Right ventricle myocardium superior (tissue), 1 donor: Measurements from ENCODE around the gene REPS1. TPM values are rescaled to one million over a fixed set of nuclear protein-coding genes. Genes with fewer than 3 reads are reported as not detected.
"Not testable (repeated sequence)": the region's sequence is repeated elsewhere in the genome, so short reads cannot be mapped to it uniquely, and the experiment has no call there.

Experiments used
- ATAC-seq: fragments of 200-7000 bp; cut with Tn5 transposase; one replicate; pipeline ENCODE4 v1.9.1; 2020; ENCODE audit warnings: mild to moderate bottlenecking; ENCODE audit not compliant: poor library complexity
- DNase-seq: peaks from one replicate; pipeline ENCODE4 v3.0.0-alpha.2; 2020
- intact Hi-C: fragments of 100-400 bp; cut with DNase I; formaldehyde crosslinking; loops from one replicate; pipeline ENCODE4 v1.11.2; 2022
- long read RNA-seq: library from polyadenylated mRNA; unstranded; transcript quantifications from one replicate; pipeline ENCODE4 v2.0.0, GENCODE V29; 2021
- total RNA-seq: library from RNA; stranded (reverse); fragmentation: NEBNext Ultra II Directional; extraction: Animal tissue kit (Norgen Biotek cat#: 25700); gene quantifications from one replicate; pipeline ENCODE4 v1.2.1, GENCODE V29; 2021
- donor health status: DM: no; HTN: yes; CAD: no; lungs with severe emphysema.

Gene REPS1
- total RNA-seq, result 31.0 TPM
- long read RNA-seq, full-length matches to known transcripts, result 82 of 128 reads
- long read RNA-seq, partial matches to known transcripts, result 28 of 128 reads
- long read RNA-seq, other reads (novel, unspliced or antisense), result 18 of 128 reads

- peak; percentile 97 for ATAC-seq
- peak; percentile 96 for DNase-seq
- intact Hi-C loops, result loop anchor here (5.0 kb wide), 1 partner anchor 176 kb away; no protein-coding TSS in a partner anchor
These were observed at the start of gene REPS1 for GRCh38 chr6:138987643-138988468. Gene REPS1, minus strand, starts transcription at chr6:138988253. Its CDS starts 571 bp downstream, at chr6:138987682.

DNA sequence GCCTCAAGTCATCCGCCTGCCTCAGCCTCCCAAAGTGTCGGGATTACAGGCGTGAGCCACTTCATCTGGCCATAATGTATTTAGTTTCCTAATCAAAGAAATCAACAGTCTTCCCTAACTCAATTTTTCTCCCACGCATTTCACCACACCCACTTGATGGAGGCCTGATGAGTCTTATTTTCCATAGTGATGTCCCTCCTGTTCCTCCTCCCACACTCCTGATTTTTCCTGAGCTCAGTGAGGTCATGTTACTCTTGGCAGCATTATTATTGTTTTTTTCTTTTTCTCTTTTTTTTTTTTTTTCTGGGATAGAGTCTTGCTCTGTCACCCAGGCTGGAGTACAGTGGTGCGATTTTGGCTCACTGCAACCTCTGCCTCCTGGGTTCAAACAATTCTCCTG, 49.4 kb upstream of the REPS1 start:
- intact Hi-C loops, result no loop called here
- no peak for DNase-seq
- ATAC-seq, result peak; percentile 22

DNA sequence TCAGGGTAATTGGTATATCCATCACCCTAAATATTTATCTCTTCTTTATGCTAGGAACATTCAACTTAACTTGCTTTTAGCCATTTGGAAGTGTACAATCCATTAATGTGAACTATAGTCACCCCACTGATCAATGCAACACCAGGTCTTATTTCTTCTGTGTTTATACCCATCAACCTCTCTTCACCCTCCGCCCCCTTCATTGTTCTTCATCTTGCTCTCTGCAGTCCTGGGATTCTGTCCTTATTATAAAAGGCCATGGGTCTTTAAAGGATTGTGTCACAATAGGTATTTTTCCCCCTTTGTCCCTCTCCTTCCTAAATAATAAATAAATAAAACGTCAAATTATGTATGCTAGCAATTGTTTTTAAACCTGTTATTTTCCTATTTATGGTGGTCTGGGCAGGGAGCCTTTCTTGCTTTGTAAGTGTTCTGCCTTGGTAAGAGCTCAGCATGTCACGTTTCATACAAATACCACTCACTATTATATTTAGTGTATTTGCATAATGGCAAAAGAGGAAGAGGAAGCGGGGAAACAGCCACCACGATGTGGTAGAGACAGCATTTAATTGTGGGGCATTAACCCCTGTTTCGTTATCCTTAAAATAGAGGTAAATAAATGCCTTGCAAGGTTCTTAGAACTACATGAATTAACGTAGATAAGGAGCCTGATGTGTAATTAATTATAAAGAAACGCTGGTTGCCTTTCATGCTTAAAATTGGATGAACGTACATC, 42.3 kb upstream of the REPS1 start:
- intact Hi-C loops, result no loop called here
- DNase-seq (no peak), ATAC-seq (no peak)

GRCh38 chr6:139029470-139030227, 41.6 kb upstream of the REPS1 start:
- DNase-seq (peak; percentile 82), ATAC-seq (peak; percentile 80)
- intact Hi-C loops, result no loop called here

GRCh38 chr6:139028658-139029469, 40.8 kb upstream of the REPS1 start, which contains the start of gene ABRACL:
Gene ABRACL, plus strand, starts transcription at chr6:139028745. Its CDS starts 5,416 bp downstream, at chr6:139034161.
- DNase-seq (peak; percentile 72), ATAC-seq (peak; percentile 73)
- intact Hi-C loops, result no loop called here

DNA sequence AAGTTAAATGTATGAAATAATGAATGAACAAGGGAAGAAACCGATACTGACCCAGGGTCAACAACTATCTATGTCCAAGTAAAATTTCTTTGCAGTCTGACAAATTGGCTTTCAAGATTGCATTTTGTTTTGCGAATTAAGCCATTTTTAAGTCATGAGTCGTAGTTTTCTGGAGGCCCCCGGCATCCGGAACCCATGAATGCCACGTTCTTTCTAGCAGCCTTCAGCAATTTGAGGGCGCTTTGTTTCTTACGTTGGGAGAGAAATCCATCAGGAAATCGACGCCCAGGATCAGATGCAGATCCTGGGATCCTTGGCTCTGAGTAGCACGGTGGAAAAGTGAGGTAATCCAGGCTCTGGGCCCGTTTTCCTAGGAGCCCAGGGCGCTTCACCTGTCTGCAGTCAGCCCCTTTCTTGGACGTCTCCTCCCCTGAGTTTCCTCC, 40.2 kb upstream of the REPS1 start:
- ATAC-seq (no peak), DNase-seq (no peak)
- intact Hi-C loops, result no loop called here

DNA sequence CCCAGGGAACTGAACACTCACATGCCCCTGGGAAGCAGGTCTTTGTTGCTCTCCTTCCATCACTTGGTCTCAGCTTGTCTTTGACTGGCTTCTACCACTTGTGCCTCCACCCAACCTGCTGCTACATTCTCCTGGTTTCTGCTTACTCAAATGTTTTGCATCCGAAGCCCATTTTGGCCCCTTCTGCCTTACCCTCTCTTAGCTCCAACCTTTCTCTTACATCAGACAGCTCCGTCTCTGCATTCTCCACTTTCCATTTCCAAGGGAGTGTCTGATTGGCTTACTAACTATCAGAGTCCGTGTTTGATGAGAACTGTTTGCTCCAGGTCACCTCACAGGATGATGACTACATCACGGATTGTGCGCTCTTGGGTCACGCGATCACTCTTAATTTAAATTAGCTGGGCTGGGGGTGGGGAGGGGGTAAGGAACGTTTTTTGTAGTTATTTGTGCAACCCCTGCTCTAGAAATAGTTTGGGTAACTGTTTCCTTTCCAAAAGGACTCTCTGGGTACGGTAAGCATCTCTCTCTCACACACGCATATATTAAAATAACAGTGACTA, 39.6 kb upstream of the REPS1 start:
- DNase-seq (no peak), ATAC-seq (no peak)
- intact Hi-C loops, result no loop called here

DNA sequence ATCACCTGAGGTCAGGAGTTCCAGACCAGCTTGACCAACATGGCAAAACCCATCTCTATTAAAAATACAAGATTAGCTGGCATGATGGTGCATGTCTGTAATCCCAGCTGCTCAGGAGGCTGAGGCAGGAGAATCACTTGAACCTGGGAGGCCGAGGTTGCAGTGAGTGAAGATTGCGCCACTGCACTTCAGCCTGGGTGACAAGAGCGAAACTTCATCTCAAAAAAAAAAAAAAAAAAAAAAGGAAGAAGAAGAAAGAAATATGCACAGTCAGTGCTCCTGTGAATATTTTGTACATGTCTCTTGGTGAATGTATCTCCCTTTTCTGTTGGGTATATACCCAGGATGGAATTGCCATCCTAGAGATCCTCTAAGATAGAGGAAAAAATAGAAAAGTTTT, 37.4 kb upstream of the REPS1 start:
- intact Hi-C loops, ATAC-seq, DNase-seq: not testable (repeated sequence)

- no peak for DNase-seq
- ATAC-seq, result no peak
- intact Hi-C loops, result no loop called here
These were observed 32.6 kb upstream of the REPS1 start for GRCh38 chr6:139020689-139021088.

- DNase-seq (no peak), ATAC-seq (no peak)
- intact Hi-C loops, result no loop called here
These were observed 31.7 kb upstream of the REPS1 start for GRCh38 chr6:139019722-139020121.

DNA sequence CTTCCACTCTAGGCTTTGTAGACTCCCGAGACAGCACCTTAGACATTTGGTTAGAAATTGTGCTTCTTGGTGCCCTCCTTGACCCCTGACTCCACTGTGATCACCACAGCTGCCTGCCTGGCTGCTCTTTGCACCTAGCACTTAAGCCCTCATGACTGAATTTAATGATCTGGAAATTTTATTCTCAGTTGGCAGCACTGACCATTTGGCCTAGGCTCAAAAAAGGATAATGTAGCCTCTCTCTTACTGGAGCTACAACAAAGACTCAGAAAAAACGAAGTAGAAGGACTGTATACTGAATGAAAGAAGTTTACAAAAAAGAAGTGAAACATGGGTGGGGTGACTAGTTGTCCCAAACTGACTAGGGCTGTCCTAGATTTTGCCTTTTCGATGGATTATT, 29.2 kb upstream of the REPS1 start:
- peak; percentile 54 for ATAC-seq
- DNase-seq, result no peak
- intact Hi-C loops, result no loop called here

GRCh38 chr6:139016337-139017213, 28.5 kb upstream of the REPS1 start:
- intact Hi-C loops, result no loop called here
- peak; percentile 43 for ATAC-seq

DNA sequence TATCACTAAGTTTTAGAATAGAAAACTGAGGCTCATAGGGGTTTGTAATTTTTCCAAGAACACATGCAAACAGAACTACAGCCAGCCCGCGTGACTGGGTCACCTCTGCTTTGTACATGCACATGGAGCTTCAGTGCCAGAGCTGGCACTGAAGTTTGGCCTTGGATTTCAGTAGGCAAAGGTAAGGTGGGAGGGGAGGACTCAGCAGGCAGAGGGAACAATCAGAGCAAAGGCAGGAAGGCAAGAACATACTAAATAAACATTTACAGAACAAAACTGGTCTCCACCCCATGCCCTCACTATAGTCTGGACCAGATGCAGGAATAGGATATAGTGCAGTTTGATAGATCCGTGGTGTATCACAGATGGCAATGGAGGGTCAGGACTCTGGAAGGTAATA, 26.9 kb upstream of the REPS1 start:
- DNase-seq, result peak; percentile 54
- intact Hi-C loops, result no loop called here
- peak; percentile 75 for ATAC-seq

More at GRCh38 chr6:139016337-139017213, 28.5 kb upstream of the REPS1 start:
- no peak for DNase-seq

DNA sequence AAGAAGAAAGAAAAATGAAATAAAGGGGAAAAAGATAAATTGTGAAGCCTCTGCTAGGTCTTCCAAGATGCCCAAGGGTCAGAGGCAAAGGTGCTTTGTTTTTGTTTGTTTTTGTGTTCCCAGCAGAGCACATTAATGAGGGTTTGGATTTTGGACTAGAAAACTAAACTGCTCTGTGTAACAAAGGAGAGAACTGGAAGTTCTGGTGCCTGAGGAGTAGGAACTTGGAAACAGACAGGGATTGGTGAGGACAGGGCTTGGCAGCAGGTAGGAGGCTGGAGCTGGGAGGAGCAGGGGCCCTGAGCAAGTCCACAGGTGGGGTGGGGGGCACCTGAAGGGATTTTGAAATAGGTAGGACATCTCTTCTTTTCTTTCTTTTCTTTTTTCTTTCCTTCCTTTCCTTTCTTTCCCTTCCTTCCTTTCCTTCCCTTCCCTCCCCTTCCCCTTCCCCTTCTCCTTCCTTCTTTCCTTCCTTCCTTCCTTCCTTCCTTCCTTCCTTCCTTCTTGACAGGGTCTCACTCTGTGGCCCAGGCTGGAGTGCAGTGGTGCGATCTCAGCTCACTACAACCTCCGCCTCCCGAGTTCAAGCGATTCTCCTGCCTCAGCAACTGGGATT, 25.2 kb upstream of the REPS1 start:
- no peak for ATAC-seq
- intact Hi-C loops, result no loop called here

GRCh38 chr6:139011980-139012379, 23.9 kb upstream of the REPS1 start:
- no peak for ATAC-seq
- DNase-seq, result no peak
- intact Hi-C loops, result no loop called here

More for the DNA sequence above, 25.2 kb upstream of the REPS1 start:
- DNase-seq, result no peak

GRCh38 chr6:139010674-139011073, 22.6 kb upstream of the REPS1 start:
- intact Hi-C loops, result no loop called here
- DNase-seq, result no peak

More at GRCh38 chr6:139010674-139011073, 22.6 kb upstream of the REPS1 start:
- ATAC-seq, result no peak
